Measurements from ENCODE around the gene CLIC6.

Gene CLIC6

GRCh38 chr21:34748862-34749261 lies 80.1 kb downstream of the CLIC6 start:
- H3K4me2 ChIP-seq (ENCODE audit: low read length, poor library complexity, severe bottlenecking), result no peak overlapping the region
- H3K9ac ChIP-seq (ENCODE audit: low read length), result no peak overlapping the region
- no peak overlapping the region for H4K8ac ChIP-seq (ENCODE audit: low read length)
- no peak for DNase-seq
- no peak overlapping the region for H2BK12ac ChIP-seq (ENCODE audit: low read length in 2 of 2)
- no peak overlapping the region for H2AK5ac ChIP-seq (ENCODE audit: low read length, severe bottlenecking)
- no peak overlapping the region for H3K18ac ChIP-seq (ENCODE audit: low read depth in 1 of 2, low read length in 2 of 2)
- peaks cover 13% of the 10 kb centered on the region for H3K4me1 ChIP-seq (ENCODE audit: control insufficient read depth, insufficient read depth, low read depth, low read length)
- H3K79me1 ChIP-seq (replicated peaks; ENCODE audit: low read length, poor library complexity, severe bottlenecking), result no peaks in the 10 kb centered on the region
- no peak overlapping the region for H2BK5ac ChIP-seq (ENCODE audit: low read depth, low read length, poor library complexity, severe bottlenecking)
- H3K27me3 ChIP-seq (ENCODE audit: control insufficient read depth in 1 of 2, insufficient read depth in 1 of 2, low read length in 2 of 2), result no peaks in the 10 kb centered on the region
- H3K23ac ChIP-seq (ENCODE audit: low read length in 2 of 2), result no peak overlapping the region
- H3K14ac ChIP-seq (ENCODE audit: low read length in 2 of 2), result no peak overlapping the region
- H3K4me3 ChIP-seq (ENCODE audit: insufficient read depth in 1 of 2, low read depth in 1 of 2, low read length in 2 of 2), result no peak overlapping the region
- no peak overlapping the region for H2BK120ac ChIP-seq (ENCODE audit: low read depth, low read length)
- H3K36me3 ChIP-seq (ENCODE audit: control insufficient read depth in 1 of 2, insufficient read depth in 2 of 2, low read depth in 1 of 2, low read length in 2 of 2), result no peaks in the 10 kb centered on the region
- WGBS, result 100% methylated on average over 2 of the region's 3 CpGs
- H3K4ac ChIP-seq (ENCODE audit: low read depth in 1 of 2, low read length in 2 of 2), result no peak overlapping the region
- no peaks in the 10 kb centered on the region for H3K9me3 ChIP-seq (ENCODE audit: control insufficient read depth, low read length)
- no peak overlapping the region for H2BK15ac ChIP-seq (ENCODE audit: low read depth, poor library complexity, severe bottlenecking)
- H3K27ac ChIP-seq (ENCODE audit: low read length, poor library complexity, severe bottlenecking), result no peak overlapping the region
- no peak overlapping the region for H4K91ac ChIP-seq (ENCODE audit: low read length)
- H2AFZ ChIP-seq (ENCODE audit: low read depth, low read length), result no peak overlapping the region

- no peak overlapping the region for H3K4me2 ChIP-seq (ENCODE audit: low read length, poor library complexity, severe bottlenecking)
- H4K8ac ChIP-seq (ENCODE audit: low read length), result no peak overlapping the region
- WGBS, result 88% methylated on average over 18 of the region's 19 CpGs
- DNase-seq, result no peak
- no peaks in the 10 kb centered on the region for H3K4me1 ChIP-seq (ENCODE audit: control insufficient read depth, insufficient read depth, low read depth, low read length)
- H2BK120ac ChIP-seq (ENCODE audit: low read depth, low read length), result no peak overlapping the region
- peak overlapping the region in 1 of 2 experiments; percentile 69 for H3K14ac ChIP-seq (ENCODE audit: low read length in 2 of 2)
- H3K18ac ChIP-seq (ENCODE audit: low read depth in 1 of 2, low read length in 2 of 2), result peak overlapping the region in 1 of 2 experiments; percentile 38
- H3K4ac ChIP-seq (ENCODE audit: low read depth in 1 of 2, low read length in 2 of 2), result no peak overlapping the region
- H2BK15ac ChIP-seq (ENCODE audit: low read depth, poor library complexity, severe bottlenecking), result no peak overlapping the region
- peaks cover 0 to 3% of the 10 kb centered on the region in 2 experiments for H3K36me3 ChIP-seq (ENCODE audit: control insufficient read depth in 1 of 2, insufficient read depth in 2 of 2, low read depth in 1 of 2, low read length in 2 of 2)
- no peak overlapping the region for H3K9ac ChIP-seq (ENCODE audit: low read length)
- H4K91ac ChIP-seq (ENCODE audit: low read length), result no peak overlapping the region
- peak overlapping the region in 1 of 2 experiments; percentile 87 for H2BK12ac ChIP-seq (ENCODE audit: low read length in 2 of 2)
- no peaks in the 10 kb centered on the region for H3K9me3 ChIP-seq (ENCODE audit: control insufficient read depth, low read length)
- no peak overlapping the region for H2AK5ac ChIP-seq (ENCODE audit: low read length, severe bottlenecking)
- no peak overlapping the region for H3K4me3 ChIP-seq (ENCODE audit: insufficient read depth in 1 of 2, low read depth in 1 of 2, low read length in 2 of 2)
- peak overlapping the region in 1 of 2 experiments; percentile 67 for H3K23ac ChIP-seq (ENCODE audit: low read length in 2 of 2)
- no peak overlapping the region for H2AFZ ChIP-seq (ENCODE audit: low read depth, low read length)
- no peak overlapping the region for H2BK5ac ChIP-seq (ENCODE audit: low read depth, low read length, poor library complexity, severe bottlenecking)
- H3K79me1 ChIP-seq (replicated peaks; ENCODE audit: low read length, poor library complexity, severe bottlenecking), result no peaks in the 10 kb centered on the region
- H3K27ac ChIP-seq (ENCODE audit: low read length, poor library complexity, severe bottlenecking), result no peak overlapping the region
- peaks cover 0 to 9% of the 10 kb centered on the region in 2 experiments for H3K27me3 ChIP-seq (ENCODE audit: control insufficient read depth in 1 of 2, insufficient read depth in 1 of 2, low read length in 2 of 2)
Measured at GRCh38 chr21:34754690-34755647, 86.2 kb downstream of the CLIC6 start.

GRCh38 chr21:34761758-34762330 lies 93.0 kb downstream of the CLIC6 start:
- peaks cover 2% of the 10 kb centered on the region for H3K4me1 ChIP-seq (ENCODE audit: control insufficient read depth, insufficient read depth, low read depth, low read length)
- no peak overlapping the region for H3K23ac ChIP-seq (ENCODE audit: low read length in 2 of 2)
- no peak overlapping the region for H2AK5ac ChIP-seq (ENCODE audit: low read length, severe bottlenecking)
- no peaks in the 10 kb centered on the region for H3K79me1 ChIP-seq (replicated peaks; ENCODE audit: low read length, poor library complexity, severe bottlenecking)
- H4K8ac ChIP-seq (ENCODE audit: low read length), result no peak overlapping the region
- 29% methylated on average over 2 of the region's 2 CpGs for WGBS
- no peak overlapping the region for H3K27ac ChIP-seq (ENCODE audit: low read length, poor library complexity, severe bottlenecking)
- no peak overlapping the region for H2BK120ac ChIP-seq (ENCODE audit: low read depth, low read length)
- no peak overlapping the region for H3K18ac ChIP-seq (ENCODE audit: low read depth in 1 of 2, low read length in 2 of 2)
- H3K9ac ChIP-seq (ENCODE audit: low read length), result no peak overlapping the region
- no peaks in the 10 kb centered on the region for H3K36me3 ChIP-seq (ENCODE audit: control insufficient read depth in 1 of 2, insufficient read depth in 2 of 2, low read depth in 1 of 2, low read length in 2 of 2)
- no peak overlapping the region for H3K4me3 ChIP-seq (ENCODE audit: insufficient read depth in 1 of 2, low read depth in 1 of 2, low read length in 2 of 2)
- H2BK5ac ChIP-seq (ENCODE audit: low read depth, low read length, poor library complexity, severe bottlenecking), result no peak overlapping the region
- no peak overlapping the region for H3K14ac ChIP-seq (ENCODE audit: low read length in 2 of 2)
- no peak overlapping the region for H2BK15ac ChIP-seq (ENCODE audit: low read depth, poor library complexity, severe bottlenecking)
- H3K4me2 ChIP-seq (ENCODE audit: low read length, poor library complexity, severe bottlenecking), result no peak overlapping the region
- no peaks in the 10 kb centered on the region for H3K9me3 ChIP-seq (ENCODE audit: control insufficient read depth, low read length)
- DNase-seq, result peak; percentile 17
- H2AFZ ChIP-seq (ENCODE audit: low read depth, low read length), result no peak overlapping the region
- no peak overlapping the region for H2BK12ac ChIP-seq (ENCODE audit: low read length in 2 of 2)
- H3K27me3 ChIP-seq (ENCODE audit: control insufficient read depth in 1 of 2, insufficient read depth in 1 of 2, low read length in 2 of 2), result no peaks in the 10 kb centered on the region
- no peak overlapping the region for H4K91ac ChIP-seq (ENCODE audit: low read length)
- H3K4ac ChIP-seq (ENCODE audit: low read depth in 1 of 2, low read length in 2 of 2), result no peak overlapping the region

GRCh38 chr21:34762786-34763185 lies 94.0 kb downstream of the CLIC6 start:
- Histone ChIP-seq H4K91ac (ENCODE audit: low read length) (no peak overlapping the region), H3K4me2 (ENCODE audit: low read length, poor library complexity, severe bottlenecking) (no peak overlapping the region), H2BK120ac (ENCODE audit: low read depth, low read length) (no peak overlapping the region), H4K8ac (ENCODE audit: low read length) (no peak overlapping the region), H3K4ac (ENCODE audit: low read depth in 1 of 2, low read length in 2 of 2) (no peak overlapping the region), H3K36me3 (ENCODE audit: control insufficient read depth in 1 of 2, insufficient read depth in 2 of 2, low read depth in 1 of 2, low read length in 2 of 2) (no peaks in the 10 kb centered on the region), H3K9ac (ENCODE audit: low read length) (no peak overlapping the region), H3K79me1 (replicated peaks; ENCODE audit: low read length, poor library complexity, severe bottlenecking) (no peaks in the 10 kb centered on the region), H3K4me1 (ENCODE audit: control insufficient read depth, insufficient read depth, low read depth, low read length) (peaks cover 2% of the 10 kb centered on the region), H3K14ac (ENCODE audit: low read length in 2 of 2) (no peak overlapping the region), H2BK5ac (ENCODE audit: low read depth, low read length, poor library complexity, severe bottlenecking) (no peak overlapping the region), H2BK12ac (ENCODE audit: low read length in 2 of 2) (no peak overlapping the region), H2AK5ac (ENCODE audit: low read length, severe bottlenecking) (no peak overlapping the region), H3K27me3 (ENCODE audit: control insufficient read depth in 1 of 2, insufficient read depth in 1 of 2, low read length in 2 of 2) (no peaks in the 10 kb centered on the region), H3K27ac (ENCODE audit: low read length, poor library complexity, severe bottlenecking) (peak overlapping the region; percentile 42), H2AFZ (ENCODE audit: low read depth, low read length) (no peak overlapping the region), H3K18ac (ENCODE audit: low read depth in 1 of 2, low read length in 2 of 2) (no peak overlapping the region), H3K9me3 (ENCODE audit: control insufficient read depth, low read length) (no peaks in the 10 kb centered on the region), H2BK15ac (ENCODE audit: low read depth, poor library complexity, severe bottlenecking) (no peak overlapping the region), H3K4me3 (ENCODE audit: insufficient read depth in 1 of 2, low read depth in 1 of 2, low read length in 2 of 2) (no peak overlapping the region), H3K23ac (ENCODE audit: low read length in 2 of 2) (no peak overlapping the region)
- DNase-seq, result peak; percentile 48
- WGBS, result 100% methylated on average over 1 of the region's 1 CpG
